ENCODE measurements around the gene GYS1. TPM values are rescaled to one million over a fixed set of nuclear protein-coding genes. Genes with fewer than 3 reads are reported as not detected.
"Not testable (repeated sequence)": the region's sequence is repeated elsewhere in the genome, so short reads cannot be mapped to it uniquely, and the experiment has no call there.

The GYS1 gene
- total RNA-seq = 11.1 and 14.8 TPM in 2 replicates

DNA sequence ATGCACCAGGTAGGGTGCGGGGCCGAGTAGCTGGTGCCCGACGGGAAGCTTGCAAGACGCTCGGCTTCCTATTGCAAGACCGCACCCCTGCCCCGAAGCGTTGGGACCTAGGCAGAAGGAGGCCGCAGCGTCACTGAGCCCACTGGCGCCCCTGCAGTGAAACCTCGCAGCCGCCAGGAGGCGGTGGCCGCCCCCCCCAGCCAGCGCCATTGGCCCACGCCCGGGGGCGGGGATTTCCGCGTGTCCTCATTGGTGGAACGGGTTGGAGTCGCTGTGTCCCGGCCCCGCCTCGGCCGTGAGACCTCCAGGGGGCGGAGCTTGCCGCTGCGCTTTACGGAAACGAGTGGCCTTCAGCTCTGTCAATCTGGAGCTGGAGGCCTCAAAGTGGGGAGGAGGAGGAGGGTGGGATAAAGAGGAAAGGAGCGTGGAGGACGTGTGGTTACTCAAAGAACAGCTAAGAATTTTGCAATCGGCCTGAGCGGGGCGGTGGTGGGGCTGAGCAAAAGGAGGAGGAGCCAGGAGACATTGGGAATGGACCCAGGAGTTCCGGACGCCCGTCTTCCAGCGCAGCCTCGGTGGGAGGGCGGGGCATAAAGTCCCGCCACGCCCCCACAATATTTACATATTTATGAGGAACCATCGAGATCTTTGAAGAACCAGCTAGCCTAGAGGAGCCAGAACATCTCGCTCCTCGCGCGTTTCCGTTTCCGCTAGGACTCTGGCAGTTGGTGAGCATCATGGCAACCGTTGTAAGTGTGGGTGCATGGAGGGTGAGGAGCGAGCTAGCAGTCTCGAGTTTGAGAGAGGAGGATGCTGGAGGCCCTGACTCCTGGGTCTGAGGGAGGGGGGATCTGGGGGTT is at the start of gene GYS1, which contains the start of gene RUVBL2:
GYS1 (minus strand) TSS at position 135 of the 860 bp plus-strand sequence. CDS start 197 bp downstream, outside the sequence.
RUVBL2 (plus strand) TSS at position 713 of the 860 bp plus-strand sequence; CDS start at position 738, 25 bp downstream.
- DNase-seq (ENCODE audit: low read depth in 2 of 2) = peak; percentile 99

DNA sequence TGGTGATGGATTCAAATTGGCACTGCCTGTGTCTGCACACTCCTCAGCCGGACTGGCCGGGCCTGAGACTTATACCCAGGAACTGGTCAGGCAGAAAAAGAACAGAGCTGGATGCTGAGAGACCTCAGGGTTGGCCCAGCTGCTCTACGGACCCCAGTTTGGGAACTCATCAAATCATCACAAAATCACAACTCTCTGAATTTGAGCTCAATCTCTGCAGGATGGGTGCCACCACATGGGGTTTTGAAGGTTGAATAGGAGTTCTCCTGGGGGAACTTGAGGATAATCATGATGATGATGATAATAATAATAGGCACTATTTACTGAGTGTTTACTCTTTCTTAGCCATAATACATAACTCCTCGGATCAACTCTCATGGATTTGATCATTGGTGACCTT is 49.6 kb upstream of the GYS1 start:
- not testable (repeated sequence) for DNase-seq (ENCODE audit: low read depth in 2 of 2)

DNA sequence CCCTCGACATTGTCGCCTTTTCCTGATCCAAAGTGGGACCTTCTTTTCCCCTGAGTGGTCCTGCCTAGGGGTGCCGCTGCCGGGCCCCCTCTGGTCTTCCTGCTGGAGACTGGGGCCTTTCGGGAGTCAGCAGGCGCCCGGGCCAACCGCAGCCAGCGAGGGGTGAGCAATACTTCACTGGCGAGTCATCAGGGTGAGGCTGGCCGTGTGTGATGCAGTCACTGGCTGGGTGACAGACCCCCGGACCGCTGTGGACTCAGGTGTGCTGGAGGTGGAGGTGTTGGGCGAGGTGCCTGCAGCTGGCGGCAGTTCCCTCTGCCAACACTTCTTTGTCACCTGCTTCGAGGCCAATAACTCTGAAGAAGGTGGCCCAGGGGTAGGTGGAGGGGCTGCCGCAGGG is 49.1 kb upstream of the GYS1 start:
- DNase-seq (ENCODE audit: low read depth in 2 of 2) = no peak

DNA sequence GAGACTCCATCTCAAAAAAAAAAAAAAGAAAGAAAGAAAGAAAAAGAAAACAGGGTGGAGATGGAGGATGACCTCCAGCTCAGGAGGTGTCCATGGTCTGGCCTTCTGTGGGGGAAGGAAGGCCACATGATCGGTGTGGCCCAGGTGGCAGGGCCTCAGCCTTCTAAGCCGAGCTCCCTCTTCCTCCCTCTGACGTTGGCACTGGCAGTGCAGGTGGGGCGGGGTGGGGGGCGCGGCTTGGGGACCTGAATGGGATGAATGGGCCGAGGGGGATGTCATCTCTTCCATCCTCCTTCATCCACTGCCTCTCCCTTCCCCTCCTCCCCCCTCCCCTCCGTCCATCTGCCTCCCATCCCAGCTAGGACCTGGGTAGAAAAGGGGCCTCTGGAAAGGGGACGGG is 46.6 kb upstream of the GYS1 start:
- DNase-seq (ENCODE audit: low read depth in 2 of 2) = not testable (repeated sequence)

DNA sequence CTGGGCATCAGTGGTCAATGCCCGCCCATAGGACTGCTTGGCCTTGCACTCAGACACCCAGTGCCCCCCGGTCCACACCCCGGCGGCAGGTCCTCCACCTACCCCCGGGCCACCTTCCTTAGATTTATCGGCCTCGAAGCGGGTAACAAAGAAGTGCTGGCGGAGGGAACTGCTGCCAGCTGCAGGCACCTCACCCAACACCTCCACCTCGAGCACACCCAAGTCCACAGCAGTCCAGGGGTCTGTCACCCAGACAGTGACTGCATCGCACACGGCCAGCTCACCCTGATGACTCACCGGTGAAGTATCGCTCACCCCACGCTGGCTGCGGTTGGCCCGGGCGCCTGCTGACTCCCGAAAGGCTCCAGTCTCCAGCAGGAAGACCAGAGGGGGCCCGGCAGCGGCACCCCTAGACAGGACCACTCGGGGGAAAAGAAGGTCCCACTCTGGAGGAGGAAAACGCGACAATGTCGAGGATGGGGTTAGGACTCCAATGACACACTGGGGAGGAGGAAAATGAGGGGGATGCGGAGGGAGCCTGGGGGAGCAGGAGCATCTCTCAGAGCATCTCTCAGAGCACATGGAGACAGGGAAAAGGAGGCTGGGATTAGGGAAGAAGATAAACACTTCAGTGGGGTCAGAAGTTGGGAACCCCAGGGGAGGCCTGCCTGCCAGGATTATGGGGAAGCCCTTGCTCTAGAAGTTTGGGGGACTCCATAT is 45.6 kb upstream of the GYS1 start:
- peak in 1 of 2 donors; percentile 53 for DNase-seq (ENCODE audit: low read depth in 2 of 2)

DNA sequence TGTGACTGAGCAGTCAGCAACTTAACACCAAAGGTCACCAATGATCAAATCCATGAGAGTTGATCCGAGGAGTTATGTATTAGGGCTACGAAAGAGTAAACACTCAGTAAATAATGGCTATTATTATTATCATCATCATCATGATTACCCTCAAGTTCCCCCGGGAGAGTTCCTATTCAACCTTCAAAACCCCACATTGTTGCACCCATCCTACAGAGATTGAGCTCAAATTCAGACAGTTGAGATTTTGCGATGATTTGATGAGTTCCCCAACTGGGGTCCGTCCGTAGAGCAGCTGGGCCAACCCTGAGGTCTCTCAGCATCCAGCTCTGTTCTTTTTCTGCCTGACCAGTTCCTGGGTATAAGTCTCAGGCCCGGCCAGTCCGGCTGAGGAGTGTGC is 45.0 kb upstream of the GYS1 start:
- DNase-seq (ENCODE audit: low read depth in 2 of 2) = not testable (repeated sequence)

DNA sequence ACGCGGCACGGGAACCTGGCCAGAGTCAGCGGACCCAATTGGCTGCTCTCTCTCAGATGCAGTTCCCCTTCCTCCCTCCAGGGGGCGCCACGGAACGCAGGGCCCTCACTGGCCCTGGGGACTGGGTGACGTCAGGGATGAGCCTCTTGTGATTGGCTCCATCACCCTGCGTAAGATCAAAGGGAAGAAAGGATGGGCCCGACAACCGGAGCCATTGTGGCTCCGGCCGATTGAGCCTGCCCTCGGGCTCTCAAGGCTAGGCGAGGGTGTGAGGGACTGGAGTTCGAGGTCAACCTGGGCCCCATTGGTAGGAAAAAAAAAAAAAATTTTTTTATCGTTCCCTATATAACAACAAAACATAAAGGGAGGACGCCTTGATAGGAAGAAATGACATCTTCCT is 43.7 kb upstream of the GYS1 start, which contains the start of gene CGB1:
CGB1 (minus strand) TSS at position 81 of the 400 bp plus-strand sequence. CDS start 184 bp downstream, outside the sequence.
- DNase-seq (ENCODE audit: low read depth in 2 of 2) = not testable (repeated sequence)

DNA sequence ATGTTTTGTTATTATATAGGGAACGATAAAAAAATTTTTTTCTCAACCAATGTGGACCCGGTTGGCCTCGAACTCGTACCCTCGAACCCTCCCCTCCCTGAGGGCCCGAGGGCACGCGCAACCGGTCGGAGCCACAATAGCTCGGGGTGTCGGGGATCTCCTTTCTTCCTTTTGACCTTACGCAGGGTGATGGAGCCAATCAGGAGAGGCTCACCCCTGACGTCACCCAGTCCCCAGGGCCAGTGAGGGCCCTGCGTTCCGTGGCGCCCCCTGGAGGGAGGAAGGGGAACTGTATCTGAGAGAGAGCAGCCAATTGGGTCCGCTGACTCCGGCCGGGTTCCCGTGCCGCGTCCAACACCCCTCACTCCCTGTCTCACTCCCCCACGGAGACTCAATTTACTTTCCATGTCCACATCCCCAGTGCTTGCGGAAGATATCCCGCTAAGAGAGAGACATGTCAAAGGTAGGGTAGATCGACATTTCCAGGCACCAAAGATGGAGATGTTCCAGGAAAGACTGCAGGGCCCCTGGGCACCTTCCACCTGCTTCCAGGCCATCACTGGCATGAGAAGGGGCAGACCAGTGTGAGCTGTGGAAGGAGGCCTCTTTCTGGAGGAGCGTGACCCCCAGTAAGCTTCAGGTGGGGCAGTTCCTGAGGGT is 38.7 kb upstream of the GYS1 start, which contains the start of gene CGB2:
CGB2 (plus strand) TSS at position 249 of the 660 bp plus-strand sequence; CDS start at position 455, 206 bp downstream.
- peak in 1 of 2 donors; percentile 19 for DNase-seq (ENCODE audit: low read depth in 2 of 2)

DNA sequence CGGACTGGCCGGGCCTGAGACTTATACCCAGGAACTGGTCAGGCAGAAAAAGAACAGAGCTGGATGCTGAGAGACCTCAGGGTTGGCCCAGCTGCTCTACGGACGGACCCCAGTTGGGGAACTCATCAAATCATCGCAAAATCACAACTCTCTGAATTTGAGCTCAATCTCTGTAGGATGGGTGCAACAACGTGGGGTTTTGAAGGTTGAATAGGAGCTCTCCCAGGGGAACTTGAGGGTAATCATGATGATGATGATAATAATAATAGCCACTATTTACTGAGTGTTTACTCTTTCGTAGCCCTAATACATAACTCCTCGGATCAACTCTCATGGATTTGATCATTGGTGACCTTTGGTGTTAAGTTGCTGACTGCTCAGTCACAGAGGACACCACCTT is 37.2 kb upstream of the GYS1 start:
- not testable (repeated sequence) for DNase-seq (ENCODE audit: low read depth in 2 of 2)

DNA sequence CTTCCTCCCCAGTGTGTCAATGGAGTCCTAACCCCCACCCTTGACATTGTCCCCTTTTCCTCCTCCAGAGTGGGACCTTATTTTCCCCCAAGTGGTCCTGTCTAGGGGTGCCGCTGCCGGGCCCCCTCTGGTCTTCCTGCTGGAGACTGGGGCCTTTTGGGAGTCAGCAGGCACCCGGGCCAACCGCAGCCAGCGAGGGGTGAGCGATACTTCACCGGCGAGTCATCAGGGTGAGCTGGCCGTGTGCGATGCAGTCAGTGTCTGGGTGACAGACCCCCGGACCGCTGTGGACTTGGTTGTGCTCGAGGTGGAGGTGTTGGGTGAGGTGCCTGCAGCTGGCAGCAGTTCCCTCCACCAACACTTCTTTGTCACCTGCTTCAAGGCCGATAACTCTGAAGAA is 36.6 kb upstream of the GYS1 start:
- not testable (repeated sequence) for DNase-seq (ENCODE audit: low read depth in 2 of 2)

DNA sequence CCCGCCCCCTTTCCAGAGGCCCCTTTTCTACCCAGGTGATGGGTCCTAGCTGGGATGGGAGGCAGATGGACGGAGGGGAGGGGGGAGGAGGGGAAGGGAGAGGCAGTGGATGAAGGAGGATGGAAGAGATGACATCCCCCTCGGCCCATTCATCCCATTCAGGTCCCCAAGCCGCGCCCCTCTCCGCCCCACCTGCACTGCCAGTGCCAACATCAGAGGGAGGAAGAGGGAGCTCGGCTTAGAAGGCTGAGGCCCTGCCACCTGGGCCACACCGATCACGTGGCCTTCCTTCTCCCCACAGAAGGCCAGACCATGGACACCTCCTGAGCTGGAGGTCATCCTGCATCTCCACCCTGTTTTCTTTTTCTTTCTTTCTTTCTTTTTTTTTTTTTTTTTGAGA is 35.6 kb upstream of the GYS1 start:
- DNase-seq (ENCODE audit: low read depth in 2 of 2) = not testable (repeated sequence)

DNA sequence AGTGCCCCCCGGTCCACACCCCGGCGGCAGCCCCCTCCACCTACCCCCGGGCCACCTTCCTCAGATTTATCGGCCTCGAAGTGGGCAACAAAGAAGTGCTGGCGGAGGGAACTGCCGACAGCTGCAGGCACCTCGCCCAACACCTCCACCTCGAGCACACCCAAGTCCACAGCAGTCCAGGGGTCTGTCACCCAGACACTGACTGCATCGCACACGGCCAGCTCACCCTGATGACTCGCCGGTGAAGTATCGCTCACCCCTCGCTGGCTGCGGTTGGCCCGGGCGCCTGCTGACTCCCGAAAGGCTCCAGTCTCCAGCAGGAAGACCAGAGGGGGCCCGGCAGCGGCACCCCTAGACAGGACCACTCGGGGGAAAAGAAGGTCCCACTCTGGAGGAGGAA is 32.5 kb upstream of the GYS1 start:
- DNase-seq (ENCODE audit: low read depth in 2 of 2) = not testable (repeated sequence)

DNA sequence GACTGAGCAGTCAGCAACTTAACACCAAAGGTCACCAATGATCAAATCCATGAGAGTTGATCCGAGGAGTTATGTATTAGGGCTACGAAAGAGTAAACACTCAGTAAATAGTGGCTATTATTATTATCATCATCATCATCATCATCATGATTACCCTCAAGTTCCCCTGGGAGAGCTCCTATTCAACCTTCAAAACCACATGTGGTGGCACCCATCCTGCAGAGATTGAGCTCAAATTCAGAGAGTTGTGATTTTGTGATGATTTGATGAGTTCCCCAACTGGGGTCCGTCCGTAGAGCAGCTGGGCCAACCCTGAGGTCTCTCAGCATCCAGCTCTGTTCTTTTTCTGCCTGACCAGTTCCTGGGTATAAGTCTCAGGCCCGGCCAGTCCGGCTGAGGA is 32.0 kb upstream of the GYS1 start:
- not testable (repeated sequence) for DNase-seq (ENCODE audit: low read depth in 2 of 2)

DNA sequence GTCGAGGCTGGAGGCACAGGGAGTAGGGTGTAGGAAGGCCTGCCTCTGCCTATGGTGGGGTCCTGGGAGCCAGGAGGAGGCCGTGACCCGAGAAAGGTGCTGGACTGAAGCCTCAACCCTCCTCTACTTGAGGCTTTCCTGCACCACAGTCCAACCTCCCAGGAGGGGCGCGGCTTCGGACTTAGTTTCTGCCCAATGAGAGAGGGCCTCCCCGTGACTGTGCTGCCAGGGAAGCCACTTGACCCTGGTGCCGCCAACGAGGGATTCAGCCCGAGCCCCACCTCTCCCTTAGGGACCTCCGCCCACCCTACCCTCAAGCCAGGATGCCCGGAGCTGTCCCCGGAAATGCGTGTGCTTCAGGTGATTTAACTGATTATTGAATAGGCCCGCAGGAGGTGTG is 31.1 kb upstream of the GYS1 start, which contains the start of gene CGB3:
CGB3 (minus strand) TSS at position 101 of the 400 bp plus-strand sequence. CDS start 362 bp downstream, outside the sequence.
- not testable (repeated sequence) for DNase-seq (ENCODE audit: low read depth in 2 of 2)

DNA sequence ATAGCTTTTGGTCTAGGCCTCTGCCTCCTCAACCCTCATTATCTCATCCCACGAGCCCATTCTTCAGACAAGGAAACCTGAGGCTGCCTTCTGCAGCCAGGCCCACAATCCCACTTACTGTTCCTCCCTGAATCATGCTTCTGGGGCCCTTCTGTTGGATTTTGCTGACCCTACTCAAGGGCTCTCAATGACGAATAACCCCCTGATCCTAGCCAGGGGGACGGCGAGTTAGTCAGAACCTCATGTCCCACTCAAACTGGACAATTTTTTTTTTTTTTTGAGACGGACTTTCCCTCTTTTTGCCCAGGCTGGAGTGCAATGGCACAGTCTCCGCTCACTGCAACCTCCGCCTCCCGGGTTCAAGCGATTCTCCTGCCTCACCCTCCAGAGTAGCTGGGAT is 29.0 kb upstream of the GYS1 start:
- no peak for DNase-seq (ENCODE audit: low read depth in 2 of 2)

DNA sequence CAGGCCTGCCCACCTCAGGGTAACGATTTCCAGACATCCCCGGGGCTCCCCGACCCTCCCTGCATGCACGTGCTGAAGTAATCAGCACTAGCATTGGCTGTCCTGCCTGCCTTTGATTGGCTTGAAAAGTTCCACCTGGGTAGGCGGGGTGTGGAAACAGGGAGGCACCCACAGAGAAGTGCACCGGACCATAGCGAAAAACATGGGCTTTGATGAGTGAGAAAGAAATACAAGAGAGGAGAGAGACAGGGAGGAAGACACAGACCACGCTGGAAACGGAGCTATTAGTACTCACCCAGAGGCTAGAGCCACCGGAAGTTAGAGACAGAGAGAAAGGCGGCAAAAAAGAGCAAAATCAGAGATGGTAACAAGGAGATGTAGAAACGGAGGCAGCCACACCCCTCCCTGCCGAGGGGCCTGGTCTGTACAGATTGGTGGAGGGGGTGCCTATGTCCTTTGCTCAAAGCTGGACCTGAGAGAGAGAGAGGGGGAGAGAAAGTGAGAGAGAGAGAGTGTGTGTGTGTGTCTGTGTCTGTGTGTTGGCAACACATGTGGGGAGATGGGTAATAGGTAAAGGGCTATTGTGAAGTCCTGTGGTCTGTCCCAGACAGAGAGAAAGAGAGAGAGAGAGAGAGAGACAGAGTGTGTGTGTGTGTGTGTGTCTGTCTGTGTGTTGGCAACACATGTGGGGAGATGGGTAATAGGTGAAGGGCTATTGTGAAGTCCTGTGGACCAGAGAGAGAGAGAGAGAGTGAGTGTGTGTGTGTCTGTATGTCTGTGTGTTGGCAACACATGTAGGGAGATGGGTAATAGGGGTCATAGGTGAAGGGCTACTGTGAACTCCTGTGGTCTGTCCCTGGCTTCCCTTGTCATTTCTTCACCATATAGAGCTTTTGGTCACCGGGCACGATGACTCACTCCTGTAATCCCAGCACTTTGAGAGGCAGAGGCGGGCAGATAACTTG is 28.1 kb upstream of the GYS1 start:
- no peak for DNase-seq (ENCODE audit: low read depth in 2 of 2)

DNA sequence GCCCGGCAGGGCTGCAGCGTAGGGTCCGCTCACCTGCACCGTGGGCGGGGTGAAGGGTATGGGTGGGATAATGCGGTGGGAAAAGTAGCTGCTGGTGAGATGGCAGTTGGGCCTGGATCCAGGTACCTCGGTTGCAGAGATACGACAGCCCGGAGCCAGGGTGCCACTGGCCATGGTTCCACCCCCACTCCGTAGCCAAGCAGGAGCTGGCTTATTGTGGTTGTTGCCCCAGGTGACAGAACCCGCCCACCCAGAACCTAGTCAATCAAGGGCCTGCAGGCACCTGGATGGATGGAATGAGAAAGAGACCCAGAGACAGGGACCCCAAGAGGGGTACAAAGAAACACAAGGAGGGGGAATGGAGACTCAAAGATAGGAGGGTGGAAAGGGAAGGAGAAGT is 27.2 kb upstream of the GYS1 start:
- DNase-seq (ENCODE audit: low read depth in 2 of 2) = no peak

DNA sequence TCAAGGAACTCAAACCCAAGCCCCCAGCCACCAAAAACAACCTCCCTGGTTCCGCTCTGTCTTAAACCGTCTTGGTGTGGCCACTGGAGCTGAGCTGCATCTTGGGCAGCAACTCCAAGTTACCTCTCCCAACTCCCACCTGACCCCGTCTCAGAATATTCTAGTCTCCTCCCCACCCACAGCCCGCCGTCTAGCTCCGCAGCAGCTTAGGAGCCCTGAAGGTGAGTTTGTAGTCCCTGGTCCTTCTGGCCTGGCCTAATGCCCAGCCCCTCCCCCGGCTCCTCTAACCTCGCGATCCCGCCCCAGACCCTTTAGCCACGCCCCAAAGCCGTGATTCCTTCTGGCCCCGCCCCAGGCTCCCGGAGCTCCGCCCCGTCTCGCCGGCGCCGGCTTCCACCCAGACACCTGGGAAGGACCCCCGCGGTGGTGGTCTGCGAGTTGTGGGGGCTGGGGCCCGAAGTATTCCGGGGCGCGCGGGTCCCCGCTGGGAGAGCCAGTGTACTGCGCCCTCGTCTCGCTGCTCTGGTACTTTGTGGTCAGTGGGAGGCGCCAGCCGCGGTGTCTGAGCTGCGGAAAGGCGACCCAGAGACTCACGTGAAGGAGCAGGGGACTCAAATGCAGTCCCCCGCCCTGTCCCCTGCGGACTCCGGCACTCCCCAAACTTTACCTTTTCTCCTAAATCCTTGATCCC is 26.3 kb upstream of the GYS1 start:
- DNase-seq (ENCODE audit: low read depth in 2 of 2) = peak; percentile 54 to 64

DNA sequence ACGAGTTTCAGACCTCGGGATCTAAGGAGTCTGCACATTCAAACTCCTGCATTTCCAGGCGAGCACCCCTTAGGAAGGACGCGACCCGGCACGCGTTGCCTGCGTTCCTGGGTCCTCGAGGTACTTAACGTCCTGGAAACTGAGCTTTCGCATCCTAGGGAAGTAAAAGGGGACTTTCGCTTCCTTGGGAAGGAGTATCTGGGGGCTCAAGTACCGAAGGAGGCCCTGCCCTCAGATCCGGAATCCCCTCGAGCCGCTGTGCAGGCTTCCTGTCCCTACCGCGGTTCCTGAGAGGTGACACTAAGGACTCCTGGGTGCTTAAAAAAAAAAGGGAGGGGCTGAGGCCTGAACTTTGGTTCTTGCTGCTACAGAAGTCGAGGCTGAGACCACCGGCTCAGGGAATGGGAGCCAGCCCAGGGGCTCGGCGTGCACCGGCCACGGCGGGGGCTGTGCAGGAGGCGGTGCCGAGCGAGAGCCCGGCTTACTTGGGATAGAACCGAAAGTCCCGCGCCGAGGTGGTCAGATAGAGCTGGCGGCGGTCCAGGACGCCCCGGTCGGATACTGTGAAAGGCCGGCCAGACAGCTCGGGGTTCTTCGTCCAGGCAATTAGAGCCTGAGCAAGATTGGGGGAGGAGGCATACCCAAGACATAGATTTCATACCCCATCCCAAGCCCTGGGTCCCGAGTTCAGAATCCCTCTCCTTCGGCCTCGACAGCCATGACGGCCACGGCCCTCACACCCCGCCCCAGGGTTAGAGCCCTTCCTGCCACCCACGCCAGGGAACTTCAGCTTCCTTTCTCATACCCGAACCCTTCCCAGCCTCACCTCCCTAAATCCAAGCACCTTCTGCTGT is 25.5 kb upstream of the GYS1 start:
- DNase-seq (ENCODE audit: low read depth in 2 of 2) = not testable (repeated sequence)

Data from lung microvascular endothelial cell (primary cell).